CD14-positive monocyte (primary cell): ENCODE results near the gene SAMSN1. TPM values are rescaled to one million over a fixed set of nuclear protein-coding genes. Genes with fewer than 3 reads are reported as not detected.

Source experiments
- DNase-seq, 3 donors: peaks; one replicate each; pipeline ENCODE4 v3.0.0-alpha.2; 2011 to 2022
- H2AFZ ChIP-seq: 2 replicates; pipeline ENCODE4 v1.6.0; 2012; ENCODE audit warnings: mild to moderate bottlenecking, low read depth, low read length, inconsistent platforms; ENCODE audit not compliant: insufficient read depth, poor library complexity, severe bottlenecking
- H3K27ac ChIP-seq, 2 donors: 1 replicate in 1 of 2; 2 replicates in 1 of 2; pipeline ENCODE4 v1.5.1; 2012 to 2013; ENCODE audit warnings: low read length in 2 of 2, control low read depth in 1 of 2, inconsistent platforms in 1 of 2, low read depth in 1 of 2, mild to moderate bottlenecking in 1 of 2
- H3K27me3 ChIP-seq, 2 donors: one replicate each; pipeline versions ENCODE4 v1.6.0 to v1.6.1; 2011 to 2013; ENCODE audit warnings: low read length in 2 of 2; ENCODE audit not compliant: control insufficient read depth in 2 of 2, insufficient read depth in 2 of 2
- H3K36me3 ChIP-seq, 2 donors: replicated peaks in 1 of 2; 1 replicate in 1 of 2; 2 replicates in 1 of 2; pipeline versions ENCODE4 v1.5.1 to v1.6.1; 2012 to 2013; ENCODE audit warnings: low read length in 2 of 2, control low read depth in 1 of 2, inconsistent platforms in 1 of 2, mild to moderate bottlenecking in 1 of 2; ENCODE audit not compliant: insufficient read depth in 2 of 2, control insufficient read depth in 1 of 2
- H3K4me1 ChIP-seq, 2 donors: 1 replicate in 1 of 2; 2 replicates in 1 of 2; pipeline versions ENCODE4 v1.5.1 to v1.6.1; 2012 to 2013; ENCODE audit warnings: low read length in 2 of 2, control low read depth in 1 of 2, inconsistent platforms in 1 of 2, mild to moderate bottlenecking in 1 of 2, moderate library complexity in 1 of 2; ENCODE audit not compliant: insufficient read depth in 2 of 2, control insufficient read depth in 1 of 2
- H3K4me2 ChIP-seq: replicated peaks from 2 replicates; pipeline ENCODE3; 2012; ENCODE audit warnings: low read length, moderate library complexity, mild to moderate bottlenecking; ENCODE audit not compliant: poor library complexity, severe bottlenecking; ENCODE audit errors: extremely low read depth
- H3K4me3 ChIP-seq, 3 experiments: fragments of 200-600 bp in 1 of 3; sonication (generic) in 1 of 3; replicated peaks in 1 of 3; 1 replicate in 2 of 3; 2 replicates in 1 of 3; pipeline ENCODE4 v1.5.1; 2011 to 2013; ENCODE audit warnings: low read length in 3 of 3, mild to moderate bottlenecking in 3 of 3, control low read depth in 2 of 3, low read depth in 2 of 3, inconsistent platforms in 1 of 3, moderate library complexity in 1 of 3
- H3K79me2 ChIP-seq: 2 replicates; pipeline ENCODE4 v1.6.0; 2012; ENCODE audit warnings: mild to moderate bottlenecking, control low read depth, inconsistent platforms, low read length, moderate library complexity; ENCODE audit not compliant: insufficient read depth
- H3K9ac ChIP-seq: 2 replicates; pipeline ENCODE4 v1.6.0; 2017; ENCODE audit warnings: low read length, mild to moderate bottlenecking; ENCODE audit not compliant: insufficient read depth, poor library complexity, severe bottlenecking
- H3K9me3 ChIP-seq, 2 donors: replicated peaks in 1 of 2; 1 replicate in 1 of 2; 2 replicates in 1 of 2; pipeline versions ENCODE4 v1.5.1 to v1.6.1; 2012 to 2013; ENCODE audit warnings: low read length in 2 of 2, control low read depth in 1 of 2; ENCODE audit not compliant: control insufficient read depth in 1 of 2, insufficient read depth in 1 of 2
- H4K20me1 ChIP-seq: 2 replicates; pipeline ENCODE4 v1.6.0; 2012; ENCODE audit warnings: mild to moderate bottlenecking, low read length, control low read depth, moderate library complexity; ENCODE audit not compliant: insufficient read depth
- H3K27ac Mint-ChIP-seq, 7 donors: one replicate each; pipeline ENCODE4 v1.8.0; 2020; ENCODE audit warnings: mild to moderate bottlenecking in 7 of 7, mixed read lengths in 7 of 7, moderate library complexity in 6 of 7, inconsistent platforms in 2 of 7
- H3K27me3 Mint-ChIP-seq, 3 donors: one replicate each; pipeline ENCODE4 v1.8.0; 2021 to 2022; ENCODE audit warnings: low read depth in 3 of 3, mild to moderate bottlenecking in 3 of 3, mixed read lengths in 3 of 3, moderate library complexity in 3 of 3, inconsistent platforms in 1 of 3
- H3K36me3 Mint-ChIP-seq, 2 donors: one replicate each; pipeline ENCODE4 v1.8.0; 2020; ENCODE audit warnings: mixed read lengths in 2 of 2, inconsistent platforms in 1 of 2, mild to moderate bottlenecking in 1 of 2
- H3K4me1 Mint-ChIP-seq: one replicate; pipeline ENCODE4 v1.8.0; 2020; ENCODE audit warnings: mild to moderate bottlenecking, mixed read lengths
- H3K4me3 Mint-ChIP-seq, 2 donors: one replicate each; pipeline ENCODE4 v1.8.0; 2020; ENCODE audit warnings: mild to moderate bottlenecking in 2 of 2, mixed read lengths in 2 of 2, moderate library complexity in 1 of 2
- H3K9me3 Mint-ChIP-seq, 7 donors: one replicate each; pipeline ENCODE4 v1.8.0; 2020 to 2022; ENCODE audit warnings: mixed read lengths in 7 of 7, mild to moderate bottlenecking in 6 of 7, moderate library complexity in 6 of 7, inconsistent platforms in 2 of 7
- WGBS: methylation state at CpG from one replicate; pipeline ENCODE4 v1.1.5; 2013; ENCODE audit warnings: missing lambda C conversion rate; ENCODE audit not compliant: insufficient coverage; 5-methylcytosine and 5-hydroxymethylcytosine counted together
- intact Hi-C, 2 donors: fragments of 100-400 bp; cut with micrococcal nuclease; formaldehyde crosslinking; loops; one replicate each; pipeline versions ENCODE4 v1.15.0 to v1.15.1; 2023
- polyA plus RNA-seq, 3 donors: library from polyadenylated mRNA; depleted of rRNA in 1 of 3; unstranded in 2 of 3; stranded (reverse) in 1 of 3; fragments of 300-500 nt in 2 of 3; fragments of >200 nt in 1 of 3; fragmentation: Illumina TruSeq in 2 of 3; gene quantifications; 1 replicate in 2 of 3; 2 replicates in 1 of 3; pipeline ENCODE4 v1.2.3, GENCODE V29; 2012 to 2021
- TF ChIP-seq, protein P1 (sequence below): fragments of 200-600 bp; IDR thresholded peaks from one replicate; pipeline ENCODE4 v1.8.0; 2022; ENCODE audit warnings: antibody characterized with exemption, mild to moderate bottlenecking

SAMSN1 gene
- polyA plus RNA-seq, 3 donors, result 20.9 to 38.6 (median 31.0) TPM

DNA sequence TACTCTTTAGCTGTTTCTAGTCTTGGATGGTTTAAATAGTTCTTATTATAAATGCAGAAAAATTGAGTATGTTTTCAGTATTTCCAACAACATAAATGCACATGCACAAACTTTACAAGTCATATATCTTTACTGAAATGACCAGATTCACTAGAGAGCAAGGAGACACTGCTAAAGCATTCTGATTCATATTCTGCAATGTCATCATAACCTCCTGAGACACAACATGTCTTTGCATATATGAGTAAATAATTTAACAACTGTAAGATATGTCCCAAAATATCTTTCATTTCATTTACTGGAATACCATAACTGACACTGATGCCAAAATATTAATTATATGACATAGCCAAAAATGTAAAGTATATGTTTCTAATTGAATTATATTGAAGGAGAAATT is 16.8 kb upstream of the SAMSN1 start:
- Mint-ChIP-seq H3K27me3 (peaks cover 0 to 7% (median 0%) of the 10 kb centered on the region in 3 donors), H3K4me3 (no peak overlapping the region), H3K4me1 (peaks cover 24% of the 10 kb centered on the region), H3K9me3 (peaks cover 7 to 16% (median 10%) of the 10 kb centered on the region in 7 donors), H3K36me3 (peaks cover 1 to 7% of the 10 kb centered on the region in 2 donors), H3K27ac (no peak overlapping the region)
- H3K27me3 ChIP-seq, result no peaks in the 10 kb centered on the region
- no peaks in the 10 kb centered on the region for H3K79me2 ChIP-seq
- peaks cover 21 to 24% of the 10 kb centered on the region in 2 donors for H3K4me1 ChIP-seq
- no peaks in the 10 kb centered on the region for H4K20me1 ChIP-seq
- peaks cover 4 to 10% of the 10 kb centered on the region in 2 donors for H3K9me3 ChIP-seq
- DNase-seq, result no peak
- no peak overlapping the region for H3K4me2 ChIP-seq
- no peak overlapping the region for H3K27ac ChIP-seq
- H2AFZ ChIP-seq, result no peak overlapping the region
- TF ChIP-seq, protein P1, sequence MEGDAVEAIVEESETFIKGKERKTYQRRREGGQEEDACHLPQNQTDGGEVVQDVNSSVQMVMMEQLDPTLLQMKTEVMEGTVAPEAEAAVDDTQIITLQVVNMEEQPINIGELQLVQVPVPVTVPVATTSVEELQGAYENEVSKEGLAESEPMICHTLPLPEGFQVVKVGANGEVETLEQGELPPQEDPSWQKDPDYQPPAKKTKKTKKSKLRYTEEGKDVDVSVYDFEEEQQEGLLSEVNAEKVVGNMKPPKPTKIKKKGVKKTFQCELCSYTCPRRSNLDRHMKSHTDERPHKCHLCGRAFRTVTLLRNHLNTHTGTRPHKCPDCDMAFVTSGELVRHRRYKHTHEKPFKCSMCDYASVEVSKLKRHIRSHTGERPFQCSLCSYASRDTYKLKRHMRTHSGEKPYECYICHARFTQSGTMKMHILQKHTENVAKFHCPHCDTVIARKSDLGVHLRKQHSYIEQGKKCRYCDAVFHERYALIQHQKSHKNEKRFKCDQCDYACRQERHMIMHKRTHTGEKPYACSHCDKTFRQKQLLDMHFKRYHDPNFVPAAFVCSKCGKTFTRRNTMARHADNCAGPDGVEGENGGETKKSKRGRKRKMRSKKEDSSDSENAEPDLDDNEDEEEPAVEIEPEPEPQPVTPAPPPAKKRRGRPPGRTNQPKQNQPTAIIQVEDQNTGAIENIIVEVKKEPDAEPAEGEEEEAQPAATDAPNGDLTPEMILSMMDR, result no peak
- no peak overlapping the region for H3K4me3 ChIP-seq
- no peaks in the 10 kb centered on the region for H3K36me3 ChIP-seq
- intact Hi-C loops, result no loop called here
- H3K9ac ChIP-seq, result no peak overlapping the region

DNA sequence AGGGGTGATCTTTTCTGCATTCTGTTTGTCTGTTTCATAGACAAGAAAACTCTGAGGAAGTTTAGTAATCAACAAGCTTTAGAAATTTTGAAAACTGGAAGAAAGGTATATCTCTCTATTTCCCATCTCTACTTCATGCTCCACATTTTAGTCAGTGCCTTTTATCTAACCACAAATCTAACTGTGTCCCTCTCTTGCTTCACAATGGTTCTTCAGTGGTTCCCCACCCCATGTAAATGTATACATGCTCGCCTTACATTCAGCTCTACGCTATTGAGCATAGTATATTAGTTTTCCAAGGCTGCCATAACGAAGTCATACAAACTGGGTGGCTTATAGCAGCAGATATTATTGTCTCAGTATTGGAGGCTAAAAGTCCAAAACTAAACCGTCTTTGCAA is 14.4 kb upstream of the SAMSN1 start:
- Histone ChIP-seq H3K4me2 (no peak overlapping the region), H3K79me2 (no peaks in the 10 kb centered on the region), H3K4me3 (no peak overlapping the region), H3K27ac (no peak overlapping the region), H3K27me3 (no peaks in the 10 kb centered on the region), H3K4me1 (peaks cover 16 to 20% of the 10 kb centered on the region in 2 donors), H3K9ac (no peak overlapping the region), H3K9me3 (peaks cover 4 to 10% of the 10 kb centered on the region in 2 donors), H2AFZ (no peak overlapping the region), H3K36me3 (no peaks in the 10 kb centered on the region), H4K20me1 (no peaks in the 10 kb centered on the region)
- Mint-ChIP-seq H3K36me3 (peaks cover 1 to 7% of the 10 kb centered on the region in 2 donors), H3K4me3 (no peak overlapping the region), H3K27me3 (peaks cover 0 to 4% (median 0%) of the 10 kb centered on the region in 3 donors), H3K9me3 (peaks cover 7 to 16% (median 10%) of the 10 kb centered on the region in 7 donors), H3K4me1 (peaks cover 26% of the 10 kb centered on the region), H3K27ac (no peak overlapping the region)
- TF ChIP-seq, protein P1, result no peak
- 100% methylated on average over 1 of the region's 4 CpGs for WGBS
- intact Hi-C loops, result no loop called here
- no peak for DNase-seq
